Stimulated activated CD8-positive, alpha-beta memory T cell treated with anti-CD3 and anti-CD28 coated beads, Interleukin-12 subunit alpha, Interleukin-12 subunit beta, amount 100 ng/mL, for 1 hour (primary cell): ENCODE data around the gene DOCK4.

Source experiments
- DNase-seq: peaks from one replicate; pipeline ENCODE4 v3.0.0-alpha.2; 2020; ENCODE audit warnings: low read depth

The DOCK4 gene

DNA sequence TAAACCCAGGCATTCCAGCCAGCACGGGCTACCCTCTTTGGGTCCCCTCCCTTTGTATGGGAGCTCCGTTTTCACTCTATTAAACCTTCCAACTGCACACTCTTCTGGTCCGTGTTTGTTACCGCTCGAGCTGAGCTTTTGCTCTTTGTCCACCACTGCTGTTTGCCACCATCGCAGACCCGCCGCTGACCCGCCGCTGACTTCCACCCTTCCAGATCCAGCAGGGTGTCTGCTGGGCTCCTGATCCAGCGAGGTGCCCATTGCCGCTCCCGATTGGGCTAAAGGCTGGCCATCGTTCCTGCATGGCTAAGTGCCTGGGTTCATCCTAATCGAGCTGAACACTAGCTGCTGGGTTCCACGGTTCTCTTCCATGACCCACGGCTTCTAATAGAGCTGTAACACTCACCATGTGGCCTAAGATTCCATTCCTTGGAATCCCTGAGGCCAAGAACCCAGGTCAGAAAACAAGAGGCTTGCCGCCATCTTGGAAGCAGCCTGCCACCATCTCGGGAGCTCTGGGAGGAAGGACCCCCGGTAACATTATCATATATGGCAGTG, 14.8 kb upstream of the DOCK4 start:
- no peak for DNase-seq

DNA sequence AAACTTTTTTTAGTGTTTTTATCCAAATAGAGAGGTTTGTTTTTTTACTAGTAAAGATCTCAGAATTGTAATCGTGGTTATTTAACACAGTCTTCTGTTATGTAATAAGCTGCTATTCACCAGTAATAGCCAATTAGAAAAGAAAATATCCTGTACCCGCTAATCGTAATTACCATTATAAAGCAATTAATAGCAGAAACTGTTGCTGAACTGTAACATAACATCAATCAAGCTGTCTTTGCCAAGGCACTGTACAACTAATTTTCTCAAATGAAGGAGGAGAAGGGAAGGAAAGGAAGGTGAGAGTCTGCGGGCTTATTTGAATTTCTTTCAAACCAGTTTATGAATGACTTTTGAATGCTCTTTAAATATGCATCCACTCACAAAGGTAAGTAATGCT, 9.6 kb upstream of the DOCK4 start:
- no peak for DNase-seq

DNA sequence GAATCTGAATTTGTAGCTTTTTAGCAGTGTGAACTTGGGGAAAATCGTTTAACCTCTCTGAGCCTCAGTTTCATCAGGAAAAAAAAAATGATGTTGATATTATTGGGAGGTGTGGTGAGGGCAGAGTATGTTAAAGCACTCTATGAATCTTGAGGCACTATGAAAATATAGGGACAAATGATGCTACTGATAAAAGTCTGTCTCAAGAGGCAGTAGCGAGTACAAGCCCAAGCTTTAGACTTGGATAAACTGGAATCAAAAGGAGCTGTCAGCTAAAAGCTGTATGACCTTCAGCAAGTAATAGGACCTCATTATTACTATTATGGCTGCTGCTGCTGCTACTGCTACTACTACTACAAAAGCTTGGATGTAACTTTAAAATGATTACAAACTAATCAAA, 8.7 kb upstream of the DOCK4 start:
- DNase-seq = no peak

DNA sequence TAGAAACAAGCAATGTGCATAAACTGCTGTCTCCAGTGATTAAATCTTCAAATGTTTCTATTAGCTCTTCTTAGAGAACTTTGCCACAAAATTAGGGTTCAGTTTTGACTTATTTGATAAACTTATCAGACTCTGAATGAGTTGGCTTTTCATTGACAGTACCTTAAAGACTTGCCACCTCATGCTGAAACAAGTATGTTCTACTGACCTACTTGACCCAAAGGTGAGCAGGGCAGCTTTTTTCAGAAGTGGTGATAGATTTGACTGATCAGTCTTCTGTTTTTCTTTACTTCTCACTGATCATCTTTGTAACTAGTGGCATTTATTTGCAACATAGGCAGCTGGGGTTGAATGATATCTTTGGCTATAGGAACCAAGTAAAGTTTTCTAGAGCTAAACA, 8.1 kb upstream of the DOCK4 start:
- DNase-seq = no peak

DNA sequence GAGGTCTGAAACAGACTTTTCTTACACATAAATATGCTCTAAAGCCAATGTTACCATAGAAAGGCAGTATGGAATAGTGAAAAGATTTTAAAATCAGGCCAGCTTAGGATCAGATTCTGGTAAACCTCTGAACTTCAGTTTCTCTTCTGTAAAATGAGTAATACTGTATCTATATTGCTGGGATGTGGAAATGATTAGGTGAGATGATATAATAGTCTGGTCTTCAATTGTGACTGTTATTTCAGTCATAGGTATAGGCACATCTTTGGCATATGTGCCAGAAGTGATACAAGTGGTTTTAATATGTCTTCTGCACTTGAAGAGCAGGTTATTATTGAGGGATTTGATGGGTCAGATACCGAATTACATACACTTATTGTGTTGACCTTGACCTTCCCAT, 7.5 kb upstream of the DOCK4 start:
- DNase-seq = no peak

DNA sequence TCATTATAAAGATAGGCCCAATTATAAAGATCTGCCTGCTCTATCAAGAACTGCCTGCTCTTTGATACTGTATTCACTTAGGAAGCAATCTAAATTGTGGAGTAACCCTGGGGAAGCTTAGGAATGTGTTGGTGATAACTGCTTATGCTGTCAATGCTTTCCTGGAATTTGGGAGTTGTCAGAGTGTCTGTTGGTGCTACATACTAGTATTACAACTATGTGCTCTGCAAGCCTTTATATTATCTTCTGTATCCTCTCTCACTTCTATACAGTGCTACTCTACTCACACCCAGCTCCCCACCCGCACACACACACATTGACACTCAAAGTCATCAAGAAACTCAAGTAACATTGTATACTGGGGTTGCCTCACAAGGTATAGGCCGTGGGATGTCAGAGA, 6.4 kb upstream of the DOCK4 start:
- DNase-seq = no peak

DNA sequence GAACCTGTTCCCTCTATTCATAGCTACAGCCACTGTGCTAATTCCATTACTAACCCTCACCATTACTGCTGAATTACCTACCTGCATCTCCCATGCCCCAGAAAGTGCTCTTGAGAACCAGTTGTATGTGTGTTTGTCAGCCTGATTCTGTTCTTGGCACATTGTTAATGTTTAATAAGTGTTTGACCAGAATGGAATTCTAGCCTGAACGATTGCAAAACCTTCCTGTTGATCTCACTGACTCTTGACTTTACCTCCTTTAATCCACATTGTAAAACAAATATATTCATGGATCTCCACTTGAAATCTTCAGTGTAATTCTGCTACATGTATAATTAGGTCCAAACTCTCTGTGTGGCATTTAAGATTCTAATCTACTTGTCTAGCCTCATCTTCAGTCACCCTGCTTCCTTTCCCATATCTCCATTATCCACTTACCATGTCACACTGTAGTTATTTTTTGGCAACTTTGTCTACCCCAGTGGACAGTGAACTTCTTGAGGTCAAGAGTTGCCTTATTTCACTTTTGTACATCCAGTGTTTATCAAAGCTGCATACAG, 5.2 kb upstream of the DOCK4 start:
- DNase-seq = no peak

DNA sequence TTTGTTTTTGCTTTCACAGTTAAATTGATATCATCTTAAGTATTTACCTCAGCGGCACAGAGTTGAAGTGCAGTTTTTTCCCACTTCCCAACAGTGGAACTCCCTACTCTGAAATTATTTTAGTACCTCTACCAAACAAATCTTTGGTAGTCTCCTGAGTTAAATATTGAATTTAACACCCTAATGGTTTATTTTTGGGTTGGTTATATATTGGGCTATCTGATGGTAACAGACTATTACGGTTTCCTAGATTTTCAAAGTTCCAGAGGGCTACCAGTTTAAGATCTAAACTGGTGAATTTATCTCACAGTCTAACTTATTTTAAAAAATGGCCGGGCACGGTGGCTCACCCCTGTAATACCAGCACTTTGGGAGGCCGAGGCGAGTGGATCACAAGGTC, 1.6 kb upstream of the DOCK4 start:
- DNase-seq = no peak

DNA sequence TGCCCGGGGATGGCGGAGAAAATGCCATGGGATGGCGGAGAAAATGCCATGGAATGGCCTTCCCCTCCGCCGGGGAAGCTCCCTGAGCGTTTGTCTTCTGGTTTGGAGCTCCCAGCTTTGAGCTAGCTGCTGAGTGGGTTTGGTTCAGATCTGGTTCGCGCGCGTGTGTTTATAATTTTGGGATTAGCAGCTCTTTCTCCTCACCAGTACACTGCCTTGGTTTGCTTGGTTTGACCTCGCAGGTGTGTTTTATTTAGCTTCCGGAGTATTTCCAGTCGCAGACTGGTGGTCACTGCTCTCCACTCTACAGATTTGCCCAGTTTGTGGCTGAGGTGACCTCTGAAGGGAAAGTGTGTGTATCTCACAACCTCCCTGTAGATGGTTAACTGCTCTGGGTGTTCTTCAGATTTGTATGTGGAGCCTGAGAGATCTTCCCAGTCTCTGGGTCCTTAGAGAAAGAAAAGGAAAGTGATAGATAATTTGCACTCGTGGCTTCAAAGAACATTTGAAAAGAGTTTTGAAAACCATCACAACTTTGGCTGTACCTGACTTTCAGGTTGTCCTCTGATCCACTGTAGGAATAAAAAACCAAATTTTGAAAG, 893 bp upstream of the DOCK4 start:
- DNase-seq = no peak

DNA sequence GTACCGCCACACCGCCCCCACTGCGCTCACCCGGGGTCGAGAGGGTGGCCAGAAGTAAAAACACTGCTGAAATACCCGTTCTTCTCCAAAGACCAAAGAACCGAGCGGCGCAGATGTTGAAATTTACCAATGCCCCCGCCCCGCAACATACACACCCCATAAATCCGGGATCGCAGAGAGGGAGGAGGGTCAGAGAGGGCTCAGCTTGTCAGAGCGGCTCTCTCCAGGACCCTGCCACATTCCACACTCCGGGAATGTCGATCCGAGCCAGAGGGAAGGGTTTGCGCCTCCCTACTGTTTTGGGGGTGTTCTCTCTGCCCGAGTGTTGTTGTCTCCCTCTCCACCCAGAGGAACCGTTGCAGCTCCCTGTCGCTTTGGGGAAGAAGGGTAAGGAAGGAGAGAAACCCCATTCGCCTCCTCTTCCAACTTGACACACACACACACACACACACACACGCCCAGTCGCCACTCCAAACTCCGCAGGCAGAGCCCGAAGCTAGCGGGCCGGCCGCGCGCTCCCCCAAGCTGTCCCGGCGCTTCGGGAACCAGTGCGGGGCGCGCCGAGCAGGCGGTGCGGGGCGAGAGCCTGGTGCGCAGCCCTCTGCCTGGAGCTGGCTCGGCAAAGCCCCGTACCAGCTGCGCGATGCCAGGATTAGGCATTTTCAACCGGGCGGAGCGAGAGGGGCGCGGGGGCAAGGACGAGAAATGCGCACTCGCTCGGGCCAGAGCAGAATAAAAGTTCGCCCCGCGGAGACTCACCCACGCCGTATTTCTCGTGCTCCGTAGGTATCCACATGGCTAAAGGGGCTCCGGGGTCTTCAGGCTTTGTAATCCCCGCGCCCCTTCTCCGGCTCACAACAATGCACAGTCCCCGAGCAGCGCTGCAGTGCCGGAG, 609 bp downstream of the DOCK4 start:
- peak; percentile 9 for DNase-seq

DNA sequence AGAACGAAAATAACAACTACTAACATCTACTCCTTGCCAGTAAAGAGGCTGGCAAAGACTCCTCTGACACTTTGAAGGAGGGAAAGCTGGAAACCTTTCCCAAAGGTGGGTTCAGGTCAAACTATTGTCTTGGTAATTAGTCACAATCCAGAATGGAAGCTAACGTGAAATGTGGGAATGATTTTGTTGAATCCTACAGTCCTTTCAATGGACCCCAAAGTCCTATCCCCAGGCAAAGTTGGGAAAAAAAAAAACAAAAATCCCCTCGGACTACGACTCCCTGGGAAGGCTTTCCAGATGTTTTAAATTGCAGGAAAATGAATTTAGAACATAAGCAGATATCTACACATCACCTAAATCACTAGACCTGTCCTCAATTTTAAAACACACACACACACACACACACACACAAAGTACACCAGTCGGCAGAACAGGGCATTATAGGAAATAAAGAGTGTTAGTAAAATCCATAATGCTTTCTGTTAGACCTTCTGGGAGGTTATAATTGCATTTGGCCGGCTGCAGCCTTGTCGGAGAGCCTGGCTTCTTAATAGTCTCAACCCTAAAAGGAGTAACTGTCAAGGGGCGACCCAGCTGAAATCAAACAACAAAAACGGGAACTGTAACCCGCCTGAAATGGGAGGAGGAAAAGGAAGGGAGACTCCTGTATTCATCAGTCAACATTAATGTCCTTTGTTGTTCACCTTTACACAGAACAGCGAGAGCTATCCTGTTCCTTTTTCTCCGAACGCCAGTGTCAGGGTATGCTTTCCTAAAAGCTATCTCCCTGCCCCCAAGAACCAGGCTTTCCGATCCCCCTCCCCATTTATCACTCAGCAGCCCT, 1.5 kb downstream of the DOCK4 start:
- no peak for DNase-seq

DNA sequence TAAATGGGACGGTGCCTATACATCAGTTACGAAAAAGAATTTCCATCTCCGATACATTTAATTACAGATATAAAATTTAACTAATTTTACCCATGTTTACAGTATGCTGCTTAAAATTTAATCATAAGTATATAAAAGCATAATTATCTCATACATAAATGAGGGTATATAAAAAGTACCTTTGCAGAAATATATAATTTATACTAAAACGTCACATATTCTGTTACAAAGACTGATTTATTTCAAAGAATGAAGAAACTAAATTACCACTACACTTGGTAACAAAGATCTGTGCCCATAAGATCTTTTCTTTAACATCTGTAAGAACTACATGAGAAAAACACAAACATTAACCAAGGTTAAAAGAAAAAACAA, 2.8 kb downstream of the DOCK4 start:
- no peak for DNase-seq

DNA sequence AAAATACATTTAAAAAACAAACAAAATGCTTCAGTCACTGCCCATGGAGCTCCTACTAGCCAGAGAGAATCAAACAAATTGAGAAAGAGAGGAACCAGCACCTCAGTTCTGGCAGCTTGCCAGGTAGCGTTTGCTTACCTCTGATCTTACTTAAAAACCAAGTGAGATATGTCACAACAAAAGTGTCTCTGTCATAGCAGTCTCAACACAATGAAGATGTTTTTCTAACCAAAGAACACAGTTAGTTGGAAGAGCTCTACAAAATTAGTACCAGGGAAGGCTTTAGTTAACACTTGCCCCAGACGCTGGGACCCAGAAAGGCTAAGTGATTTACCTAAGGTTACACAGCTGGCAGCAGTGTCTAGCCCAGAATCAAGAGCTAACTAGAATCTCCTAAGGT, 3.4 kb downstream of the DOCK4 start:
- no peak for DNase-seq

DNA sequence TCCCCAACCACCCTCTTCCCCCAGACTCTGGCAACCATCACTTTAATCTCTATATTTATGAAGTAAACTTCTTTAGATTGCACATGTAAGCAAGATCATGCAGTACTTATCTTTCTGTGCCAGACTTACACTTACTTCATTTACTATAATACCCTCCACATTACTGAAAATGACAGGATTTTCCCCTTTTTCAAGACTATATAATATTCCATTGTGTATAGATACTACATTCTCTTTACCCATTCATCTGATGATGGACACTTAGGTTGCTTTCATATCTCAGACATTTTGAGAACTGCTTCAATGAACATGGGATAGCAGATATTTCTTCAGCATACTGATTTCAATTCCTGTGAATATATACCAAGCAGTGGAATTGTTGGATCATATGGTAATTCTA, 4.4 kb downstream of the DOCK4 start:
- DNase-seq = no peak

DNA sequence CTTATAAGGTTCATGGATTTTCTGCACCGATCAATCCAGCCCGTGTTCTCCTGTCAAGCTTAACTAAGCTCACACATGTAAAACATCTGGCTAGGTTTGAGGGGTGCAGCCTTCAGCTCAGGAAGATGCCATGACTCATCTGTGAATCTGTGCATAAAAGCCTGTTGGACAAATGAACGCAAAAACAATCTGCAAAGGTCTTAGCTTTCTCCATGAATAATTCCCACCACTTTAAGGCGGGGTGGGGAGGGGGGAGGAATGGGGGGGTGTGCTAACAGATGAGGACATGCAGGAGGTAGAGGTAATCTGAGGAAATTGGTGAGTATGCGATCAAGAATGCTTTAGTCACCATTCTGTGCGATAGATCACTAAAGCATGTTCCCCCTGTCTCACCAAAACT, 4.8 kb downstream of the DOCK4 start:
- DNase-seq = no peak

DNA sequence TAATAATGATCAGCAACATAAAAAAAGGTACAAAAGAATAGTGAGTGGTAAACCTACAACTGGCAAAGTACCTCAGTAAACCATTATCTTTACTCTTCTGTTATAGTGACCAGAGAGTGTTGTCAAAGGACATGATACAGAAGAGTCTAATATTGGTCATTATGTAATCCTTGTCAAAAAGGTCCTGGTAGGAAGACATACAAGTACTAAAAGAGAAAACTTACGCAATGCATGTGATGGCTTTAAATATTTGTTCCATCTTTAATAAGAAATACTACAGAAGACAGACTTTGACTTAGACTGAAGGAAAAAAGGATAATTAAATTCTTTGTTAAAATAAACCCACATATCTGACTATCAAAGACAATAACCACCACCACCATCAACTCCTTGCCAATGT, 6.5 kb downstream of the DOCK4 start:
- no peak for DNase-seq

DNA sequence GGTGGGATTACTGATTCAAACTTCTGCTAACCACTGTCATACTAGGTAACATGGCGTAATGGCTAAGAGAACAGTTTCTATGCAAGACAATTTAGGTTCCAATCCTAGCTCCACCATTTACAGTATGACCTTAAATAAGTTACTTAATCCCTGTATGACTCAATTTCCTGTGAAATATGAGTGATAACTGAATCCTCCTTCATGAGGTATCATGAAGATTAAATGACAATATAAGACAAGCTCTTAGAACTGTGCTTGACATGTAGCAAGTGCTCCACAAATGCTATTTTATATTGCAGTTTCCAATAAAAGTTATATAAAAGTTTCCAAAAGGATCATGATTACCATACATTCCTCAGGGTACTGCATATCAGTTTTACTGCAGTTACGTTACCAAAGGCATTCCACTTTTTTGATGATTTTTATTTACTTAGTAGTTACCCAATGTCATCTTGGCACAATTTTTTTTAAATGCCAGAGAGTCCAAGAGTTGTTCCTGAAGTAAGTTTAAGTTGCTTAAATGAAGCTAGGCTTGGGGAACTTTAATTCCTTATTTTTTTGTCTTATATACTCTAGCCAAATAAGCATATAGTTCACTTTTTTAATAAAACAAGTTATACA, 7.1 kb downstream of the DOCK4 start:
- no peak for DNase-seq

DNA sequence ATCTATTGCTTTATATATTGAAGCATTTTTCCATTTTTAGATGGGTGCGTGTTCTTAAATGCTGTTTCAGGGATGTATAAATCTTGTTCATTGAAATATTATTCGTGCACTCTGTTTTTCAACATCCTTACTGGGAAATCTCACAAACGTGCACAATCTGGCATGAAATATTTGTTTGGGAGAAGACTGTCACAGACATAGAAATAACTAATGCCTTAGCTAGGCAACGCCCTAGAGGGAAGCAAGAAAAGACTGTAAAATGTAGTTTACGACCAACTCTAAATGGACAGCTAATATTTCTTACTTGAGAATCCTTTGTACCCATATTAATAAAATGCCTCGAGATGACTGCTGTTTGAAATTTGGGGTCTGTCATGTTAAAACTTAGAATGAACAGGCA, 8.9 kb downstream of the DOCK4 start:
- DNase-seq = no peak

DNA sequence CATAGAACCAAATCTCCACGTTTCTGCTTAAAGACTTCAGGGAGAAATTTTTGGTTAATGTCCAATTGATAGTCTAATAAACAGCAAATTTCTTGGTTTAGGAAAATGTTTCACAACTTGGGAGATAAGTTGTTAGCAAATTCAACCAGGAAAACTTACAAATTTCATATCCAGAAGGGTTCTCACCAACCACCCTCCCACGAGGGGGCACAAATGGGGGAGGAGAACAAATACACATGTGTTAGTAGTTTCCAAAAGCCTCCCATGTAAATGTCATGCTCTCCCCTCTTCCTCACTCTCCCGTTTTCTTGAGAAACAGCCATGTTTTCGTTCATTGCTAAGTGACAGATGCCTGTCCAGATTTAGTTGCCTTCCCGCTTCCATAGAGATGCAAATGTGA, 10.5 kb downstream of the DOCK4 start:
- no peak for DNase-seq

DNA sequence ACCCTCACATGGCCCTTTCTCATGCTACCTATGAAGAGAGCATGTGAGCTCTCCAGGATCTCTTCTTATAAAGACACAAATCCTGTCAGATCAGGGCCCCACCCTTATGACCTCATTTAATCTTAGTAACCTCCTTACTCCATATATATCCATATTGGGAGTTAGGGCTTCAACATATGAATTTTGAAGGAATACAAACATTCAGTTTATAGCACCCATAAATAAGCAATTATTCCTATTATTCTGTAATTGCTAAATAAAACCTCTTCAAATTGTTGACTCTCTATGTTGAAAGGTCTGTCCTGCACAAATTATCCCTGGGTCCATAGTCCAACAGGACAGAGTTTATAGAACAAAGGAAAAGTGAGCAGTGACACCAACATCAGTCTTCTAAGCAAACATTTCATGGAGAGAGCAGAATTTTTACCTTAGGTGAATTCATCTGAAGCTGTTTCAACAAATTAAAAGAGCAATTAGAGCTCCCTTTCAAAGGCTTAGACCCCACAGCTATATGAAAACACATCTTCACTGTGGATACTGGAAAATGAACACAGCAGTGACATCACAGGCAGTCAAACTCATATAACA, 12.2 kb downstream of the DOCK4 start:
- DNase-seq = no peak
